ENCODE results near the gene DHRSX.

DNA sequence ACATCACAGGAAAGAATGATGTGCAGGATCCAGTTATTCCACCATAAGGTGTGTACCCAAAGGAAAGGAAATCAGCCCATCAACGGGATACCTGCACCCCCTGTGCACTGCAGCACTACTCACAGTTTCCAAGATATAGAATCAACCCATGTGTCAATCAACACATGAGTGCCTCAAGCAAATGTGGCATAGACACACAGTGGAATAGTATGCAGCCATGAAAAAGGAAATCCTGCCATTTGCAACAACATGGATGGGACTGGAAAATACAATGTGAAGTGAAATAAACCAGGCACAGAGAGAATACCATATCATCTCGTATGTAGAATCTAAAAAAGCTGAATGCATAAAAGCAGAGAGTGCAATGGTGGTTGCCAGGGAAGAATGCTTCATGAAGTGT lies 53.3 kb downstream of the DHRSX start:
- TF ChIP-seq CTCF (conservative IDR thresholded peaks at IDR 0.05 in 1 of 2, IDR thresholded peaks at IDR 0.05 in 1 of 2; ENCODE audit: low read depth in 1 of 2, low read length in 2 of 2): no peak
- no peak for TF ChIP-seq EZH2 (IDR thresholded peaks at IDR 0.05; ENCODE audit: low read length, missing control alignments)
